ENCODE measurements around the gene PTRHD1. TPM values are rescaled to one million over a fixed set of nuclear protein-coding genes. Genes with fewer than 3 reads are reported as not detected.
"Not testable (repeated sequence)": the region's sequence is repeated elsewhere in the genome, so short reads cannot be mapped to it uniquely, and the experiment has no call there.

The PTRHD1 gene
- total RNA-seq, 1 experiment from 2014 or later = 39.7 TPM

DNA sequence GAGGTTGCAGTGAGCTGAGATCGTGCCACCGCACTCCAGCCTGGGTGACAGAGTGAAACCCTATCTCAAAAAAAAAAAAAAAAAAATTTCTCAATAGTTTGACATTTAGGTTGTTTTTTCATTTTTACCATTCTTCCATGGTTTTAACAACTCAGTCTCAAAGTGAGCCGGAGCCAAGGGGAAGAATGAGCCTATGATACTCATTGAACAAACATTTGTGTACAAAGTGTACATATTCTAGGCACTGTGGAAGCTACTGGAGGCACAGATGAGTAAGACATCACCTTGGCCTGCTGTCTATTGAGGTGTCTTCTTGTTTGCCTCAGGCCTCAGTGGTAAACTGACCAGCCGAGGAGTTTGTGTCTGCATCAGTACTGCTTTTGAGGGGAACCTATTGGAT, 22.0 kb upstream of the PTRHD1 start:
- no peak for DNase-seq (ENCODE audit: extremely low read depth, low read depth)

DNA sequence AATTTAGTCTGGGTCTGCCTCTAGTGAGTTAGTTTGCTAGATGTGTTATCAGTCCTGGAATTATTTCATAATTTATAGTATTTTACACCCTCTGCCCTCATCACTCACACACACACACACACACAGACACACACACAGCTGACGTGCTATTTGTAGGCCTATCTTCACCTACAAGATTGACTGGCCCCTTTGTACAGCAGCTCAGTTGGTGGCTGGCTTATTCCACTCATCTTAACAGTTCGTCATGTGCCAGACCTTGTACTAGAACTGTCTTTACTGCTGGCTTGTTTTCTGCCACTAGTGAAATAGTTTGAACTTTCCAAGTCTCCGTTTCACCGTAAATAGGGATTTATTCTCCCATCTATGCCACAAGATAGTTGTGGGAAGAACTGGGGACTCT, 21.3 kb upstream of the PTRHD1 start:
- no peak for DNase-seq (ENCODE audit: extremely low read depth, low read depth)

DNA sequence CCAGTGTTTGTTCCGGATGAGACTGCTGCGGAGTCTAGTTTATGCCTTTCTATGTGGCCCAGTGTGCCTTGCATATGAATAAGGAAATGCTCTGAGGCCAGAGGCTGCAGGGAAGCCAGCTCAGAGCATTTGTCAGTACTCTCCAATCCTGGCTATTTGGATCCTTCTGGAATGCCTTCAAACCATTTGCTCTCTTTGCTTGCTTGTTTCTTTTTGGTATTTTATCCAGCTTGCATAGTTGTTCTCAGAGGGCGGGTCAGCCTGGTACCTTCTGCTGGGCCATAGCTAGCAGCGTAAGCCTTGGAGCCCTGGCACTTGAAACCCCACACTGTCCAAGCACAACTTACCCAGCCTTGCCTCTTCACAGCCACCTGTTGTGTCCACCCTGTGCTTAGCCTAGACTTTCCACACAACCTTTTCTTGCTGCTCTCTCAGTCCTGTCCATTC, 20.5 kb upstream of the PTRHD1 start:
- DNase-seq (ENCODE audit: extremely low read depth, low read depth) = no peak

DNA sequence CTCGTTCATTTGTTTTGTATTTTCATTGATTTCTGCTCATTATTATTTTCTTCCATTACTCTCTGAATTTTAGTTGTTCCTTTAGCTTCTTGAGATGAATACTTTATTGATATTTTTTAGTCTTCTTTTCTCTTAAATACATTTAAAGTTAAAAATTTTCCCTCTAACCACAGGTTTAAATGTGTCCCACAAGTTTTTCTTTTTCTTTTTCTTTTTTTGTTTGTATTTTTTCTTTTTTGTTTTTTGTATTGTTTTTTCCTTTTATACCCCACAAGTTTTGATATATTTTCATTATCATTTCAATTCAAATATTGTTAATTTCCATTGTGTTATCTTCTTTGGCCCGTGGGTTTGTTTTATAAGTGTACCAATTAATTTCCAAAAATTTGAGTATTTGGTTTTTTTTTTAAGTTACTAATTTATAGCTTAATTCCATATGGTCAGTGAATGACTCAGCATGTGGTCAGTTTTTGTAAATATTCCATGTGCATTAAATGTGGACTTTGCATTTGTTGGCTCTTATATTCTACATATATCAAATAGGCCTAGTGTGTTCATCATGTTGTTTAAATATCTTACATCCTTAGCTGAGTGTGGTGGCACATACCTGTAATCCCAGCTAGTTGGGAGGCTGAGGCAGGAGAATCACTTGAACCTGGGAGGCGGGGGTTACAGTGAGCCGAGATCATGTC, 16.3 kb upstream of the PTRHD1 start:
- no peak for DNase-seq (ENCODE audit: extremely low read depth, low read depth)

DNA sequence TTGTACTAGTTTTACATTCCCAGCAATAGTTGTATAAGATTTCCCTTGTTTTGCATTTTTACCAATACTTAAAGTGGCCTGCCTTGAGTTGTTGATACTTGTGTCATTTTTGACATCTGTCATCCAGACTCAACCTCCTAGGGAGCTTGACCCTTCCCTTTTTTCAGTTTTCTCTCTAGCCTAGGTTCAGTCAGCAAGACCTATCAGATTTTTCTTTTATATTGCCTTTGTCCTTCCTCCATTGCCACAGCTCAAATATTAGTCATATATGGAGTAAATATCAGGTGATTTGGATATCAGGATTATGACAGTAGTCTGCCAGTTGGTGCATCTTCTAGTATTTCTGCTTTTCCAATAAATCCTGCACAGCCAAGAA, 13.5 kb upstream of the PTRHD1 start:
- no peak for DNase-seq (ENCODE audit: extremely low read depth, low read depth)

DNA sequence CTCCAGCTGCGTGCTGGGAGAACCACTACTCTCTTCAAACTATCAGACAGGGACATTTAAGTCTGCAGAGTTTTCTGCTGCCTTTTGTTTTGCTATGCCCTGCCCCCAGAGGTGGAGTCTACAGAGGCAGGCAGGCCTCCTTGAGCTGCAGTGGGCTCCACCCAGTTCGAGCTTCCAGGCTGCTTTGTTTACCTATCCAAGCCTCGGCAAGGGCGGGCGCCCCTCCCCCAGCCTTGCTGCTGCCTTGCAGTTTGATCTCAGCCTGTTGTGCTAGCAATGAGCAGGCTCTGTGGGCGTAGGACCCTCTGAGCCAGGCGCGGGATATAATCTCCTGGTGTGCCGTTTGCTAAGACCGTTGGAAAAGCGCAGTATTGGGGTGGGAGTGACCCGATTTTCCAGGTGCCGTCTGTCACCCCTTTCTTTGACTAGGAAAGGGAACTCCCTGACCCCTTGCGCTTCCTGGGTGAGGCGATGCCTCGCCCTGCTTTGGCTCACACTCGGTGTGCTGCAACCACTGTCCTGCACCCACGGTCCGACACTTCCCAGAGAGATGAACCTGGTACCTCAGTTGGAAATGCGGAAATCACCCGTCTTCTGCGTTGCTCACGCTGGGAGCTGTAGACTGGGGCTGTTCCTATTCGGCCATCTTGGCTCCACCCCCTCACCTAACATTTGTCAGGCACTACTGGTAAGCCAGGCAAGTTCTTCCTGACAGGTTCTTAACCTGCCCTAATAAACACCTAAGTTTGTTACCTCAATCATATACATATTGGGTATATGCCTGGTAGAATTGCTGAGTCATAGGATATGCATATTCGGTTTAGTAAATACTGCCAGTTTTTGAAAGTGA, 12.8 kb upstream of the PTRHD1 start:
- peak; percentile 65 for DNase-seq (ENCODE audit: extremely low read depth, low read depth)

DNA sequence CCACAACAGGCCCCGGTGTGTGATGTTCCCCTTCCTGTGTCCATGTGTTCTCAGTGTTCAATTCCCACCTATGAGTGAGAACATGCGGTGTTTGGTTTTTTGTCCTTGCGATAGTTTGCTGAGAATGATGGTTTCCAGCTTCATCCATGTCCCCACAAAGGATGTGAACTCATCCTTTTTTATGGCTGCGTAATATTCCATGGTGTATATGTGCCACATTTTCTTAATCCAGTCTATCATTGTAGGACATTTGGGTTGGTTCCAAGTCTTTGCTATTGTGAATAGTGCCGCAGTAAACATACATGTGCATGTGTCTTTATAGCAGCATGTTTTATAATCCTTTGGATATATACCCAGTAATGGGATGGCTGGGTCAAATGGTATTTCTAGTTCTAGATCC, 7.3 kb upstream of the PTRHD1 start:
- DNase-seq (ENCODE audit: extremely low read depth, low read depth) = not testable (repeated sequence)

DNA sequence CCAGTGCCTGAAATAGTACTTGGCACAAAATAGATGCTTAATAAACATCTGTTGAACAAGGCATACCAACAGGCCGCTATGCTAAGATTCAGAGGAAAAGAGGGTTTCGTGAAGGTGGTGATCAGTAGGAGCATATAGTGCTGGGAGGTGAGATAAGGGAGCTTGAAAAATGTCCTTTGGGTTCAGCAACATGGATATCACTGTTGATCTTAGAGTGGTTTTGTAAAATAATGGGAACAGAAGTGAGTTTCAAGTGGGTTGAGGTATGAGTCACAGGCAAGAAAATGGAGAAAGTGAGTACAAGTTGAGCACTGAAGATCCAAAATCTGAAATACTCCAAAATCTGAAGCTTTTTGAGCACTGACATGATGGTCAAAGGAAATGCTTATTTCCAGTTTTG, 4.5 kb upstream of the PTRHD1 start:
- no peak for DNase-seq (ENCODE audit: extremely low read depth, low read depth)

DNA sequence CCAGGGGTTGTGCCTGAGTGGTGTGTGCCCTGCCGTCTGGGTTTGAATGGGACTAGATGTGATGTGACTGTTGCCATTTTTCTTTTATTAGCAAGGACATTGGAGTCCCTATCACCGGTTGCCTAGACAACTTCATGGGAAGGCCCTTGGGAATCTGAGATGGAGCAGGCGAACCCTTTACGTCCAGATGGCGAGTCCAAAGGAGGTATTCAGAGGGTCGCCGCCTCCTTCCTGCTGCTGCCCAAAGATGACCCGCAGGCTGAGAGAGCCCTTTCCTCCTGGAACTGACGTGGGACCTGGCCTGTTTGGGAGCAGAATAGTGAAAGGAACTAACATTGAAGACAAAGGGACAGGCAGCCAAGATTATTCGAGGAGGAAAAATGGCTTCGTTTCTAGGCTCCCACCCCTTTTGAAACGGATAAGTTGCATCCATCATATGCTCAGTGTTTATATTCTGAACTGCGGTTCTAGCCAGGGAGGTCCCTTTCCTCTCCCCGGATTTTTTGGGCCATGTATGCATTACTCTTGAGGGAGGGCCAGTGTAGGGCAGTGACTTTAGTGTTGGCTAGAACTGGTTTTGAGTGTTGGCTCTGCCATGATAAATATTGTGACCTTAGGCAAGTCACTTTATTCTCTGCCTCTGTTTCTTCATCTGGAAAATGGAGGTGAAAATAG, 707 bp upstream of the PTRHD1 start:
- no peak for DNase-seq (ENCODE audit: extremely low read depth, low read depth)

DNA sequence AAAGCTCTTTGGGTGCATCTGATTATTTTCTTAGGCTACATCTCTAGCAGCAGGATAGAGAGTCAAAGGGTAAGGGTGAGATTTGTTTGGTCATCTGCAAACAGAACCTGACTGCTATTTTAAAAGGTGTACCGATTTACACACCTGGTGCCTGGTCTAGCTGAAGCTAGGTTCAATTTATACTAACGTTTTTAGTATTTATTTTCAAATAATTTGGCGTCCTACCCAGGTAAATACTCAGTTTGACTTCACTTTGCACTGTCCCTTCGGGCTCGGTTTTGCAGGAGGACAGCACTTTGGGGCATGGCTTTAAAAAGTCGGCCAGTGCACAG, 683 bp downstream of the PTRHD1 start:
- no peak for DNase-seq (ENCODE audit: extremely low read depth, low read depth)

DNA sequence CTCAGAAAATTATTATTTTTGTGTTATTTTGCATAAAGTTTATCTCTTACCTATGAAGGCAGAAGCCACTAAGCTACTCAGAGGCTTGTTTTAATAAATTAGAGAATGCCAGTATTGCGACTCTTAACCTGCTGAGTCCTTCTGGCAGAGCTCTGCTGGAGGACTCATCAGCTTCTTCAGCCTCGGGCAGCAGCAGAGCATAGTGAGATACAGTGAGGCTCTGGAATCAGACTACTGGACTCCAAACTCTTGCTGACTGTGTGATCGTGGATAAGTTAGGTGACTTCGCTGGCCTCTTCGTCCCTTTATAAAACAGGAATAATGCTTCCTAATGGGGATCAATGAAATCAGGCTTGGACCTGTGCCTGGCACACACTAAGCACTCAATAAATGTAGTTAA, 1.7 kb downstream of the PTRHD1 start:
- DNase-seq (ENCODE audit: extremely low read depth, low read depth) = no peak

DNA sequence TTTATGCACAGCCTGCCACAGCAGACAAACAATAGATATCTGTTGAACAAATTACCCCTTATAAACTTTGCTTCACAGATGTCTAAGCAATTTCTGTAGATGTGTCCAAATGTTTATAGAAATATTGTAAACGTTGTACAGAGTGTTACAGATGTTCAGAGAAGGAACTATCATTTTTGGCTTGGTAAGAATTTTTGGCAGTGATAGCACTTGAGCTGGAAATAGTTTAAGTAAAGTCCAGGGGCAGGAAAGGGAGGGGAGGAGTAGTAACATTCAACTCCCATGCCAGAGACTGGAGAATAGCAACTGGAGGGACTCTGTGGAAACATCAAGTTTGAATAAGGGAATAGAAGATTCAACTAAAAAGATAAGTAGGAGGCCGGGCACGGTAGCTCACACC, 4.4 kb downstream of the PTRHD1 start:
- DNase-seq (ENCODE audit: extremely low read depth, low read depth) = no peak

DNA sequence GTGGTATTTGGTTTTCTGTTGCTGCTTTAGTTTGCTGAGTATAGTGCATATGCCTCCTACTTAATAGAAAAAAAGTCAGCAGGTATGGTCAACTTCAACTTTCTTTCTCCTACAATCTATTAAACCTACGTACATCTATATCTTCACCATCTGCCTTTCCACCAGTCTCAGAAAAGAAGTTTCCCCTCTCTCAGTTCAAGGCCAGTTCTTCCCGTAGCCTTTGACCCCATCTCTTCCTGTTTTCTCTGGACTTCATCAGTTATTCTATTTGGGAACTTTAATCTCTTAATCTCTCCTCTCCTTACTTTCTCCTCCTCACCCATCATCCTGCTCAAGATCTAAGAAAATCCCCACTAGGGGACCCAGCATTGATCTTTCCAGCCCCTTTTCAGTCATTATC, 5.7 kb downstream of the PTRHD1 start:
- DNase-seq (ENCODE audit: extremely low read depth, low read depth) = no peak

DNA sequence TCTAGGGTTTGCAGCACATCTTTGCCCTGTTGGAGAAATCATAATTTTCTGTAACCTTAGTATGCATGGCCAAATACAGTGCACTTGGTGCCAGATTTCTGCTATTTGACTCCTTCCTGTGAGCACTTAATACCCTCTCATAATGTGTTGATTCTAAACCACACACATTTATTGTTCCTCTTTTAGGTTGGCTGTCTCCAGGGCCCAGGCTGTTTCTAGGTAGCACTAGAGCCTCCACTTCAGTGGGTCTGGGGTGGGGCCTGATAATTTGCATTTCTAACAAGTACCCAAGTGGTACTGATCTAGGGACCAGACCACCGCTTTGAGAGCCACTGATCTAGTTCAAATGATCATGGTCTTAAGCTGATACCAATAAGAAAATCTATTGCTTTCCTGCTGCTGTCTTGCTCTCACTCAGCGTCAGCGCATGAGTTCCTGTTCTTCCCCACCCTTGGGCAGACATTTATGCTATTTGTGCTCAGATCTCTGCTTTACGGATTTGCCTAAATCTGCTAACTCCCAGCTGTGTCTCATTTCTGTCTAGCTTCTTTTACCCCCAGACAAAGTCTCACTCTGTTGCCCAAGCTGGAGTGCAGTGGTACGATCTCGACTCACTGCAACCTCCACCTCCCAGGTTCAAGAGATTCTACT, 7.4 kb downstream of the PTRHD1 start:
- no peak for DNase-seq (ENCODE audit: extremely low read depth, low read depth)

DNA sequence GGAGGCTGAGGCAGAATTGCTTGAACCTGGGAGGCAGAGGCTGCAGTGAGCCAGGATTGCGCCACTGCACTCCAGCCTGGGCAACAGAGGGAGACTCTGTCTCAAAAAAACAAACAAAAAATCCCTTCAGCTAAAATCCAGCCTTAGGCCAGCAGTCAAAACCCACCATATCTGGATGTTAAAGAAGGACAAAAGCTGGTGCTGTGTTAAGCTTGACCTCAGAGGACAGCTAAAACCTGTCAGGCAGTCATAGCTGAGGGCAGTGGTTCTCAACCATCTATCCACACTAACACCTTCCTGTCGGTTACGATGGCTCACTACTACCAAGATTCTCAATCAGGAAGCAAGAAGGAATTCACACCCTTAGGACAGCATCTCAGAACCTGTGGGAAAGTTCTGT, 9.6 kb downstream of the PTRHD1 start:
- no peak for DNase-seq (ENCODE audit: extremely low read depth, low read depth)

DNA sequence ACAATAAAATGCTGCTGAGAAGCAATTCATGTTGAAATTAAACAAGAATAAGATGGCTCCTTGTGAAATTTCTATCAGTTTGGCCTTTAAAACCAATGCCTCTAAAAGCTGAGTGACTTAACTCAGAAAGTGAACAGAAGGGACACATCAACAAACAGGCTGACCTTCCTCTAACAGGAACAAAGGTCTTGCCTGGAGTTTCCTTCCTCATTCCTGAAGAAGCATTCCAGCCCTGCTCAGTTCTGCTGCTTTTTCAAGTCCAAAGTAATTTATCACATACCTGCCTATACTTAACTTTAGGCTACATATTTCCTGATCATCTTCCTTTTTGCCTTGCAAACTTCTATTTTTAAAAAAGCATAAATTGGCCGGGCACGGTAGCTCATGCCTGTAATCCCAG, 14.1 kb downstream of the PTRHD1 start:
- DNase-seq (ENCODE audit: extremely low read depth, low read depth) = no peak

DNA sequence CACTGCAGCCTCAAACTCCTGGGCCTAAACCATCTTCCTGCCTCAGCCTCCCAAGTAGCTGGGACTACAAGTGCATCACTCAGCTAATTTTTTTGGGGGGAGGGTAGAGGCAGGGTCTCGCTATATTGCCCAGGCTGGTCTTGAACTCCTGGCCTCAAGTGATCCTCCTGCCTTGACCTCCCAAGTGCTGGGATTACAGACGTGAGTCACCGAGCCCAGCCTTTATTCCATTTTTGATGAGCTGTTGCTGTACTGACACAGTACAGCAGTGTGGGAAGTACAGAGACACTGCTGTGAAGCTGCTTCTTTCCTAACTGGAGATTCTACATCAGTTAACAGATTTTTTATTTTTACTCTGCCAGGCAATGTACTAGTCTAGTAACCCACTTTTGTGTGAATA, 18.8 kb downstream of the PTRHD1 start:
- no peak for DNase-seq (ENCODE audit: extremely low read depth, low read depth)

DNA sequence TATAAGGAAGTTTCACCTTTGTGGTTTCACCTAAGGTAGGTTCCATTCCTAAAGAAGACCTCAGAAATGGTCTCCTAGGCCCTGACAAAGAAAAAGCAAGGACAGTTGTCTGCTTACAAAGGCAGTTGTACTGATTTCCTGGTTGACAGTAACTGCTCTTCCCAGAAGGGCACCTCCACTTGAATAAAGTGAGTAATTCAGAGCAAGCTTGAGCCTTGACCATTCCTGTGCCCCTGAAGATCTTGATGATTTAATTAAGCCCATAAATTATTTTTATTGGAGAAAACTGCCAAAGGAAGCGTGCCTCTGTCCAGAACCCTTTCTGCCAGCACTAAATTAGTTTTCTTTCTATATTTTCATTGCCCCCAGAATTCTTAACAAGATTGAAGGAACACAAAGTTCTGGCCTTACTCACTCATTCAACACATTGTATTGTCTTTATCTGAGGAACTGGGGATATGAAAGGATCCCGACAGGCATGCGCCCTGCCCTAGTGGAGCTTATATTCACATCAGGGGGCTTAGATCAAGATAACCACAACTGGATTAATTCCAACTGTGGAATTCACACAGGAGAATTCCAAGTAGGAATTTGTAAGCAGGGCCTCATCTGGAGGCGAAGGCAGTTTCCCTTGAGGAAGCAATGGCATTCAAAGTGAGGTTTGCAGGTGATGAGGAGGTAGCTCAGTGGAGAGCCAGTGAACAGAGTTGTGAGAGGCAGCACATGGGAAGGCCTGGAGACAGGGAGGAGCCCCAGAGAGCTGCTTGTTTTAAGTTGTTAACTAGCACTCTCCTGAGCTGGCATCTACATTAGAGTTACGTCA, 21.2 kb downstream of the PTRHD1 start:
- DNase-seq (ENCODE audit: extremely low read depth, low read depth) = no peak

DNA sequence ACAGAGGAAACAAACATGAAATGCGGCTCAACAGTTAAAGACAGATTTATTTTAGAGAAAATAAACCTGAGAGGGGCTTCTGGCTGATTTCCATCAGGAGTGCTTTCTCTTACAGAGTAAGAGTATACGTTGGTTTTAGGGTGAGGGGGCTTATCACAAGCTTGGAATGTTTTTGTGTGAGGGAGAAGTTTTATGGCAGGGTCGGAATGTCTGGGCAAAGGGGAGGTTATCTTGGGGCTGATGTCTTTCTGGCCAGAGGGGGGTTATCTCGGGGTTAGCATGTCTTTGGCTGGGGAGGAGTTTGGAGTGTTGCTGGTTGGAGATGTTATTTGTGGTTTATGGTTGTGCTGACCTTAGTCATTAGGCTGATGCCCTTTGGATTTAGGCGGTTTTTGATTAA, 22.1 kb downstream of the PTRHD1 start:
- no peak for DNase-seq (ENCODE audit: extremely low read depth, low read depth)

DNA sequence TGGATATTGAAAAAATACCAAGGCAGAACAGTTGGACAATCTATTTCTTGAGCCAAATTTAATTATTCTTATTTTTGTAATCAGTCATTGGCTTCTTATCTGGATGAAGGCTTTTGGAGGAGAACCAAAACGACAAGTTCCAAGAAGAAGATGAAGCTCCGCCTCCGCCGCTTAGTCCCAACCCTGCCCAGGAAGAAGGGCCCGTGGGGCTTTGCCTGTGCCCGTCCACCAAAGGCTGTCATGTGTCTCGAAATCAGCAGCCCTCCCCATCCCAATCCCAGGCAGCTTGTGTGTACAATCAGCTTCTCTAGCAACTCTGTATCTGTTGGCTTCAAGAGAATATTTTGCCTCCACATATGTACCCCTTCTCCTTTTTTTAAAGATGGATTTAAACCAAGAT, 24.6 kb downstream of the PTRHD1 start:
- no peak for DNase-seq (ENCODE audit: extremely low read depth, low read depth)

DNA sequence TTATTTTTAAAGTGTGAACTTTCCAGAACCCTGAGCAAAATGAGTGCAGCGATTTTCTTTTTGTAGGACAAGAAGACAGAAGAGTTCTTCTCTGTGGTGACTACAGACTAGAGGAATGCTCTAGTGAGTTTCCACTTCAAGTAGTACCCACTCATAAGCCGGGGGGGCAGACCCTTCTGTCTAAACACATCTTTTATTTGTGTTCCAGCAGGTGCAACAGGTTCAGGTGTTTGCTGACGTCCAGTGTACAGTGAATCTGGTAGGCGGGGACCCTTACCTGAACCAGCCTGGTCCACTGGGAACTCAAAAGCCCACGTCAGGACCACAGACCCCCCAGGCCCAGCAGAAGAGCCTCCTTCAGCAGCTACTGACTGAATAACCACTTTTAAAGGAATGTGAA, 25.2 kb downstream of the PTRHD1 start:
- no peak for DNase-seq (ENCODE audit: extremely low read depth, low read depth)

All from NCI-H460 (cell line).